CD14-positive monocyte (primary cell): ENCODE results near the gene LRIF1. TPM values are rescaled to one million over a fixed set of nuclear protein-coding genes. Genes with fewer than 3 reads are reported as not detected.

Source experiments
- DNase-seq, 3 donors: peaks; one replicate each; pipeline ENCODE4 v3.0.0-alpha.2; 2011 to 2022
- H2AFZ ChIP-seq: 2 replicates; pipeline ENCODE4 v1.6.0; 2012; ENCODE audit warnings: mild to moderate bottlenecking, low read depth, low read length, inconsistent platforms; ENCODE audit not compliant: insufficient read depth, poor library complexity, severe bottlenecking
- H3K27ac ChIP-seq, 2 donors: 1 replicate in 1 of 2; 2 replicates in 1 of 2; pipeline ENCODE4 v1.5.1; 2012 to 2013; ENCODE audit warnings: low read length in 2 of 2, control low read depth in 1 of 2, inconsistent platforms in 1 of 2, low read depth in 1 of 2, mild to moderate bottlenecking in 1 of 2
- H3K27me3 ChIP-seq, 2 donors: one replicate each; pipeline versions ENCODE4 v1.6.0 to v1.6.1; 2011 to 2013; ENCODE audit warnings: low read length in 2 of 2; ENCODE audit not compliant: control insufficient read depth in 2 of 2, insufficient read depth in 2 of 2
- H3K36me3 ChIP-seq, 2 donors: replicated peaks in 1 of 2; 1 replicate in 1 of 2; 2 replicates in 1 of 2; pipeline versions ENCODE4 v1.5.1 to v1.6.1; 2012 to 2013; ENCODE audit warnings: low read length in 2 of 2, control low read depth in 1 of 2, inconsistent platforms in 1 of 2, mild to moderate bottlenecking in 1 of 2; ENCODE audit not compliant: insufficient read depth in 2 of 2, control insufficient read depth in 1 of 2
- H3K4me1 ChIP-seq, 2 donors: 1 replicate in 1 of 2; 2 replicates in 1 of 2; pipeline versions ENCODE4 v1.5.1 to v1.6.1; 2012 to 2013; ENCODE audit warnings: low read length in 2 of 2, control low read depth in 1 of 2, inconsistent platforms in 1 of 2, mild to moderate bottlenecking in 1 of 2, moderate library complexity in 1 of 2; ENCODE audit not compliant: insufficient read depth in 2 of 2, control insufficient read depth in 1 of 2
- H3K4me2 ChIP-seq: replicated peaks from 2 replicates; pipeline ENCODE3; 2012; ENCODE audit warnings: low read length, moderate library complexity, mild to moderate bottlenecking; ENCODE audit not compliant: poor library complexity, severe bottlenecking; ENCODE audit errors: extremely low read depth
- H3K4me3 ChIP-seq, 3 experiments: fragments of 200-600 bp in 1 of 3; sonication (generic) in 1 of 3; replicated peaks in 1 of 3; 1 replicate in 2 of 3; 2 replicates in 1 of 3; pipeline ENCODE4 v1.5.1; 2011 to 2013; ENCODE audit warnings: low read length in 3 of 3, mild to moderate bottlenecking in 3 of 3, control low read depth in 2 of 3, low read depth in 2 of 3, inconsistent platforms in 1 of 3, moderate library complexity in 1 of 3
- H3K79me2 ChIP-seq: 2 replicates; pipeline ENCODE4 v1.6.0; 2012; ENCODE audit warnings: mild to moderate bottlenecking, control low read depth, inconsistent platforms, low read length, moderate library complexity; ENCODE audit not compliant: insufficient read depth
- H3K9ac ChIP-seq: 2 replicates; pipeline ENCODE4 v1.6.0; 2017; ENCODE audit warnings: low read length, mild to moderate bottlenecking; ENCODE audit not compliant: insufficient read depth, poor library complexity, severe bottlenecking
- H3K9me3 ChIP-seq, 2 donors: replicated peaks in 1 of 2; 1 replicate in 1 of 2; 2 replicates in 1 of 2; pipeline versions ENCODE4 v1.5.1 to v1.6.1; 2012 to 2013; ENCODE audit warnings: low read length in 2 of 2, control low read depth in 1 of 2; ENCODE audit not compliant: control insufficient read depth in 1 of 2, insufficient read depth in 1 of 2
- H4K20me1 ChIP-seq: 2 replicates; pipeline ENCODE4 v1.6.0; 2012; ENCODE audit warnings: mild to moderate bottlenecking, low read length, control low read depth, moderate library complexity; ENCODE audit not compliant: insufficient read depth
- H3K27ac Mint-ChIP-seq, 7 donors: one replicate each; pipeline ENCODE4 v1.8.0; 2020; ENCODE audit warnings: mild to moderate bottlenecking in 7 of 7, mixed read lengths in 7 of 7, moderate library complexity in 6 of 7, inconsistent platforms in 2 of 7
- H3K27me3 Mint-ChIP-seq, 3 donors: one replicate each; pipeline ENCODE4 v1.8.0; 2021 to 2022; ENCODE audit warnings: low read depth in 3 of 3, mild to moderate bottlenecking in 3 of 3, mixed read lengths in 3 of 3, moderate library complexity in 3 of 3, inconsistent platforms in 1 of 3
- H3K36me3 Mint-ChIP-seq, 2 donors: one replicate each; pipeline ENCODE4 v1.8.0; 2020; ENCODE audit warnings: mixed read lengths in 2 of 2, inconsistent platforms in 1 of 2, mild to moderate bottlenecking in 1 of 2
- H3K4me1 Mint-ChIP-seq: one replicate; pipeline ENCODE4 v1.8.0; 2020; ENCODE audit warnings: mild to moderate bottlenecking, mixed read lengths
- H3K4me3 Mint-ChIP-seq, 2 donors: one replicate each; pipeline ENCODE4 v1.8.0; 2020; ENCODE audit warnings: mild to moderate bottlenecking in 2 of 2, mixed read lengths in 2 of 2, moderate library complexity in 1 of 2
- H3K9me3 Mint-ChIP-seq, 7 donors: one replicate each; pipeline ENCODE4 v1.8.0; 2020 to 2022; ENCODE audit warnings: mixed read lengths in 7 of 7, mild to moderate bottlenecking in 6 of 7, moderate library complexity in 6 of 7, inconsistent platforms in 2 of 7
- WGBS: methylation state at CpG from one replicate; pipeline ENCODE4 v1.1.5; 2013; ENCODE audit warnings: missing lambda C conversion rate; ENCODE audit not compliant: insufficient coverage; 5-methylcytosine and 5-hydroxymethylcytosine counted together
- intact Hi-C, 2 donors: fragments of 100-400 bp; cut with micrococcal nuclease; formaldehyde crosslinking; loops; one replicate each; pipeline versions ENCODE4 v1.15.0 to v1.15.1; 2023
- polyA plus RNA-seq, 3 donors: library from polyadenylated mRNA; depleted of rRNA in 1 of 3; unstranded in 2 of 3; stranded (reverse) in 1 of 3; fragments of 300-500 nt in 2 of 3; fragments of >200 nt in 1 of 3; fragmentation: Illumina TruSeq in 2 of 3; gene quantifications; 1 replicate in 2 of 3; 2 replicates in 1 of 3; pipeline ENCODE4 v1.2.3, GENCODE V29; 2012 to 2021
- TF ChIP-seq, protein P1 (sequence below): fragments of 200-600 bp; IDR thresholded peaks from one replicate; pipeline ENCODE4 v1.8.0; 2022; ENCODE audit warnings: antibody characterized with exemption, mild to moderate bottlenecking

The LRIF1 gene
- polyA plus RNA-seq, 3 donors: 1.8 to 8.2 (median 4.0) TPM

GRCh38 chr1:110952031-110952430 is 11.7 kb downstream of the LRIF1 start:
- H3K79me2 ChIP-seq: peaks cover 28% of the 10 kb centered on the region

GRCh38 chr1:110951161-110951560 is 12.6 kb downstream of the LRIF1 start:
- H3K4me3 Mint-ChIP-seq: no peak overlapping the region
- Histone ChIP-seq H3K4me2 (no peak overlapping the region), H3K27ac (no peak overlapping the region), H2AFZ (no peak overlapping the region), H3K27me3 (no peaks in the 10 kb centered on the region), H3K79me2 (peaks cover 28% of the 10 kb centered on the region), H3K4me3 (no peak overlapping the region), H4K20me1 (no peaks in the 10 kb centered on the region), H3K36me3 (peaks cover 12 to 62% of the 10 kb centered on the region in 2 donors), H3K9me3 (peaks cover 7 to 10% of the 10 kb centered on the region in 2 donors), H3K9ac (no peak overlapping the region), H3K4me1 (peaks cover 0 to 6% of the 10 kb centered on the region in 2 donors)
- intact Hi-C loops: no loop called here
- H3K4me1 Mint-ChIP-seq: peaks cover 14% of the 10 kb centered on the region
- peaks cover 4 to 22% (median 15%) of the 10 kb centered on the region in 7 donors for H3K9me3 Mint-ChIP-seq
- H3K27ac Mint-ChIP-seq: no peak overlapping the region
- WGBS: no CpG with 5 or more reads among the region's 1 CpG
- TF ChIP-seq, protein P1, sequence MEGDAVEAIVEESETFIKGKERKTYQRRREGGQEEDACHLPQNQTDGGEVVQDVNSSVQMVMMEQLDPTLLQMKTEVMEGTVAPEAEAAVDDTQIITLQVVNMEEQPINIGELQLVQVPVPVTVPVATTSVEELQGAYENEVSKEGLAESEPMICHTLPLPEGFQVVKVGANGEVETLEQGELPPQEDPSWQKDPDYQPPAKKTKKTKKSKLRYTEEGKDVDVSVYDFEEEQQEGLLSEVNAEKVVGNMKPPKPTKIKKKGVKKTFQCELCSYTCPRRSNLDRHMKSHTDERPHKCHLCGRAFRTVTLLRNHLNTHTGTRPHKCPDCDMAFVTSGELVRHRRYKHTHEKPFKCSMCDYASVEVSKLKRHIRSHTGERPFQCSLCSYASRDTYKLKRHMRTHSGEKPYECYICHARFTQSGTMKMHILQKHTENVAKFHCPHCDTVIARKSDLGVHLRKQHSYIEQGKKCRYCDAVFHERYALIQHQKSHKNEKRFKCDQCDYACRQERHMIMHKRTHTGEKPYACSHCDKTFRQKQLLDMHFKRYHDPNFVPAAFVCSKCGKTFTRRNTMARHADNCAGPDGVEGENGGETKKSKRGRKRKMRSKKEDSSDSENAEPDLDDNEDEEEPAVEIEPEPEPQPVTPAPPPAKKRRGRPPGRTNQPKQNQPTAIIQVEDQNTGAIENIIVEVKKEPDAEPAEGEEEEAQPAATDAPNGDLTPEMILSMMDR: no peak
- peaks cover 44 to 64% of the 10 kb centered on the region in 2 donors for H3K36me3 Mint-ChIP-seq
- no peaks in the 10 kb centered on the region for H3K27me3 Mint-ChIP-seq
- no peak for DNase-seq

More at GRCh38 chr1:110952031-110952430, 11.7 kb downstream of the LRIF1 start:
- H4K20me1 ChIP-seq: no peaks in the 10 kb centered on the region
- no peak overlapping the region for H3K27ac ChIP-seq
- DNase-seq: no peak
- no peaks in the 10 kb centered on the region for H3K27me3 ChIP-seq
- peaks cover 10 to 13% of the 10 kb centered on the region in 2 donors for H3K9me3 ChIP-seq
- H3K9ac ChIP-seq: no peak overlapping the region
- Mint-ChIP-seq H3K27ac (no peak overlapping the region), H3K4me1 (peaks cover 14% of the 10 kb centered on the region), H3K36me3 (peaks cover 41 to 55% of the 10 kb centered on the region in 2 donors), H3K27me3 (no peaks in the 10 kb centered on the region), H3K4me3 (no peak overlapping the region), H3K9me3 (peaks cover 0 to 16% (median 8%) of the 10 kb centered on the region in 7 donors)
- no peak overlapping the region for H3K4me2 ChIP-seq
- H3K36me3 ChIP-seq: peaks cover 12 to 60% of the 10 kb centered on the region in 2 donors
- H3K4me3 ChIP-seq: no peak overlapping the region
- 100% methylated on average over 1 of the region's 2 CpGs for WGBS
- TF ChIP-seq, protein P1: no peak
- peaks cover 6 to 9% of the 10 kb centered on the region in 2 donors for H3K4me1 ChIP-seq
- H2AFZ ChIP-seq: no peak overlapping the region
- intact Hi-C loops: no loop called here
